ENCODE measurements around the gene RANBP3.
"Not testable (repeated sequence)": the region's sequence is repeated elsewhere in the genome, so short reads cannot be mapped to it uniquely, and the experiment has no call there.

The RANBP3 gene

DNA sequence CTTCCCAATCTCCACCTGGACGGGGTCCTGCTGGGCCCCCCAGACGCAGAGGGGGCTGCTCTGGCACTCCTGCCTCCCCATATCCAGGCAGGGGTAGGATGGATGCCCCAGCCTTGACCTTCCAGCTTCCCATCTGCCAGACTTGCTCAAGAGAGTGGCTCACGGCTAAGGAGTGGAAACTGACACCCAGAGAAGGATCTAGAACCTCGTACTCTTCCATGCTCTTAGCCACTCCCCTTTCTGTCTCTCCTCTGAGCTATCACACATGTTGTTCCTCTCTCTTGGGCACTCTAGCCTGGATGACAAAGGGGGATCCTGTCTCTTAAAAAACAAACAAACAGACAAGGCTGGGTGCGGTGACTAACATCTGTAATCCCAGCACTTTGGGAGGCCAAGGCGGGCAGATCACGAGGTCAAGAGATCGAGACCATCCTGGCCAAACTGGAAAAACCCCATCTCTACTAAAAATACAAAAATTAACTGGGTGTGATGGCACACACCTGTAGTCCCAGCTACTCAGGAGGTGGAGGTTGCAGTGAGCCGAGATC lies 95.4 kb downstream of the RANBP3 start:
- no peak for DNase-seq (ENCODE audit: low spot score)

DNA sequence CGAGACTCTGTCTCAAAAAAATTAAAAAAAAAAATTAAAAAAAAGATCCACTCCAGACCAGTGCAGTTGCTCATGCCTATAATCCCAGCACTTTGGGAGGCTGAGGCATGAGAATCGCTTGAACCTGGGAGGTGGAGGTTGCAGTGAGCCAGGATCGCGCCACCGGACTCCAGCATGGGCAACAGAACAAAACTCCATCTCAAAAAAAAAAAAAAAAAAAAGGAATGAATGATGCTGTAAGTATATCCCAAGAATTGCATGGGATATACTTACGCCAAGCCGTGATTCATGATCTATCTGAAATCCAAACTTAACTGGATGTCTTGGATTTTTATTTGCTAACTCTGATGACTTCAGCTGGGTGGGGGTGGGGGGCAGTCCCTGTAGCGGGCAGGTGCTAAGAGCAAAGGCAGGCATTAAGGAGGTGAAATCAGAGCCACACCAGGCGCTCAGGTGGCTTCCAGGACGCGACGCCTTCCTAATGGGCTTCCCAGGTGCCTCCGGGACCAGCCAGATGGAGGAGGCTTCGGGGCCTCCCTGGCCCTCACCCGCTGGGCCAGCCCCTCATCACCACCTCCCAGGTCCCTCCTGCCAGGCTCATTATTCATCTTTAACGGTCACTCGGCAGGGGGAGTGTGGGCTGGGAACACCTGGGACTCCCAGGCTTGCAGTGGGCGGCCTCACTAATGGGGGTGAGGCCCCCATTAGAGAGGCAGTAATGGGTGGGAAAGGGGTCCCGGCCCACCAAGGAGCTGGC lies 96.2 kb downstream of the RANBP3 start:
- no peak for DNase-seq (ENCODE audit: low spot score)

DNA sequence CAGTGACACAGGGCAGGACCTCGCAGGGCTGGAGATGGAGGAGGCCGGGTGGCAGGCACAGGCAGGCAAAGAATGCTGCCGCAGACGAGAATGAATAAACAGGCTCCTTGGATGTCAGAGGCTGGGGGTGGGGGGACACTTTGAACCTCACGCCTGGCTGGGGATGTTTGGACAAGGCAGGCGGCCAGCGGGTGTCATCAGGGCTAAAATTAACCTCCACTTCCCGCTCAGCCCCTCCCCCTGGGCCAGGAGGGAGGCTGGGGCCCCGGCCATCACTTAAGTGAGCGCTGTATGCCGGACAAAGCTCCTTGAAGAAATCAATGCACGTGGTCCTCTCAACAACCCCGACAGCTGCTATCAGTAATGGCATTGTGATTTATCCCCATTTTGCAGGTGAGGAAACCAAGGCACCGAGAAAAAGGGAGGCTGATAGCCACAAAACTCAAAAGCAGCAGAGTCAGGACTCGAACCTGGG lies 97.3 kb downstream of the RANBP3 start:
- no peak for DNase-seq (ENCODE audit: low spot score)

DNA sequence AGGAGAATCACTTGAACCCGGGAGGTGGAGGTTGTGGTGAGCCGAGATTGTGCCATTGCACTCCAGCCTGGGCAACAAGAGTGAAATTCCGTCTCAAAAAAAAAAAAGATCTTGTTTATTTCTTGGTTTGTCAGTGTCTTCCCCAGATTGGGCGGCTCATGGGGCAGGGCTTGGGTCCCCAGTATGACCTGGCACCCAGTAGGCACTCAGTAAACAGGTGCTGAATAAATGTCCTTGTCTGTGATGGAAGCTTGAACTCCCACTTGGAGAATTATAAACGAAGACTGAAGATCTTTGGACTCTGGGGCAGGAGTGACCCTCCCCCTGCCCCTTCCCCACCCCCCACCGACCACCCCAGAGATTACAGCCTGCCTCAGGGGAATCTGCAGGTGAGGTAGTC lies 97.7 kb downstream of the RANBP3 start:
- DNase-seq (ENCODE audit: low spot score): no peak

DNA sequence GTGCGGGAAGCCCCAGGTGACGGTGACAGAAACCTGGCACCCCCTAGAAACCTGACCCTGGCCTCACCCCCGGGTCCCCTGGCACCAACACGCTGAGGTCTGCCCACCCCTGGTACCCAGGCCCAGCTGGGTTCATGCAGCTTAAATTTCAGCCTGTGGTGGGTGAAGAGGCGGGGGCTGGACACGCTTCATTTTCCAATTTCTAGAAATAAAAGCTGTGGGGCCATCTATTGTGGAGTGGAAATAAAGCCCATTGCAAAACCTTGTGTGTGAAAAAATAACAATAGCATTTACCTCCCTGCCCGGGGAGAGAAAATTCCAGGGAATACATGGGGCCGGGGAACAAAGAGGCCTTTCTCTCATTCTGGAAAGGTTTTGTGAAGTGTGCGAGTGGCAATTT lies 100.1 kb downstream of the RANBP3 start:
- no peak for DNase-seq (ENCODE audit: low spot score)

DNA sequence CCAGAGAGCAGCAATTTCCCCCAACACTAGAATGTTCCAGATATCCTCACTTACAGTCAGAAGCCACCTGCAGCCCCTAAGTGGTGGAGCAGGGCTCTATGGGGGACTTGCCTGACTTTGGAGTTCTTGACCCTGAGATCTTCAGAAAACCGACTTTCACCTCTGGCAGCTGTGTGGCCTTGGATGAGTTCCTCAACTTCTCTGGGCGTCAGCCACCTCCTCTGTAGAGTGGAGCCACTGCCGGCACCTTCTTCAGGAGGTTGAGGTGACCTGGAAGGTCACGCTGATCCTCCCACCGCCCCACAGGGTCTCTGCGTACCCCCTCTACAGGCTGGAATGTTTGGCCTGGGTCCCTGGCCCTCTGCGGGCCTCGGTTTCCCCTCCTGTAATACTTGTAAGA lies 100.5 kb downstream of the RANBP3 start:
- DNase-seq (ENCODE audit: low spot score): no peak

DNA sequence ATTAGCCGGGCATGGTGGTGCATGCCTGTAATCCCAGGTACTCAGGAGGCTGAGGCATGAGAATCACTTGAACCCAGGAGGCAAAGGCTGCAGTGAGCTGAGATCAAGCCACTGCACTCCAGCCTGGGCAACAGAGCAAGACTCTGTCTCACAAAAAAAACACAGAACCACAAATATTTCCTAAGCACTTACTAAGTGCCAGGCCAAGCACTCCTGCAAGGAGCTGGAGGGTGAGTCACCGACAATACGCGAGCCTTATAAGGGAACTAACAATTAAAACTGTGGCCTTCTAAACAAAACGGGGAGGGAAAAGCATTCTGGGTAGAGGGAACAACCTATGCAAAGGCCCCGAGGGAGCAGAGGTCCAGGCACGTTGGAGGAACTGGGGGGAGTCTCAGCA lies 103.4 kb downstream of the RANBP3 start:
- not testable (repeated sequence) for DNase-seq (ENCODE audit: low spot score)

DNA sequence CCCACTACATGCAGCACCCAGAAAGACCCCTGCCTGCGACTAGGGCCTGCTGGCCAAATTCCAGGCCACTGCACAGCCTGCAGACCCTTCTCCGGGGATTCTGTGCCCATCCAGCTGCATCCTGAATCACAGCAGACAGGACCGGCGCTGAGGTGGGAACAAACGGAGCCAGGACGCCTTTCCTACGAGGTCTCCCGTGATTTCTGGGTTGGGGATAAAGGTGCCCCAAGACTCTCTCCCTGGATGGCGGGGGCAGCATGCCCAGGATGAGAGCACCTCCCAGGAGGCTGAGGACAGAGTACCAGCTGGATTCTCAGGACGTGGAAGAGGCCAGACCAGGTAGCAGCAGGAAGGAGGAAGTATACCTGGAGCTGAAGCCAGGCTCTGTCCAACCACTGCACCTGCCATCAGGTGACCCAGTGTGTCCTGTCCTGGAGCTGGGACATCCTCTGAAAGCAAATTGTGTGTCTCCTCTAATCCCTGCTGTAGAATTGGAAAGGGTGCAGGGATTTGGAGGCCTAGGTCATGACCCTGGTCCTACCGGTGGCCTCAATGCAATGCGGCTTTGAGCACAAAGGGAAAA lies 104.2 kb downstream of the RANBP3 start:
- DNase-seq (ENCODE audit: low spot score): no peak

DNA sequence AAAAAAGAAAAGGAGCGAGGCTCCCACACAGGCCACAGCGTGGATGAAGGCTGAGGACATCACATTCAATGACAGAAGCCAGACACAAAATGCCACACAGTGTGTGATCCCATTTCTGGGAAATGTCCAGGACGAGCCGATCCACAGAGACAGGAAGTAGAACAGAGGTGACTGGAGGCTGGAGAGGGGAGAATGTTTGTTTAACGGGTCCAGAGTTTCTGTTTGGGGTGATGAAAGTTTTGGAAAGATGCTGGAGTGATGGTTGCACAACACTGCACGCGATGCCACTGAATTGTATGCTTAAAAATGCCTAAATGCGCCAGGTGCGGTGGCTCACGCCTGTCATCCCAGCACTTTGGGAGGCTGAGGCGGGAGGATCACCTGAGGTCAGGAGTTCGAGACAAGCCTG lies 107.0 kb downstream of the RANBP3 start:
- DNase-seq (ENCODE audit: low spot score): no peak

DNA sequence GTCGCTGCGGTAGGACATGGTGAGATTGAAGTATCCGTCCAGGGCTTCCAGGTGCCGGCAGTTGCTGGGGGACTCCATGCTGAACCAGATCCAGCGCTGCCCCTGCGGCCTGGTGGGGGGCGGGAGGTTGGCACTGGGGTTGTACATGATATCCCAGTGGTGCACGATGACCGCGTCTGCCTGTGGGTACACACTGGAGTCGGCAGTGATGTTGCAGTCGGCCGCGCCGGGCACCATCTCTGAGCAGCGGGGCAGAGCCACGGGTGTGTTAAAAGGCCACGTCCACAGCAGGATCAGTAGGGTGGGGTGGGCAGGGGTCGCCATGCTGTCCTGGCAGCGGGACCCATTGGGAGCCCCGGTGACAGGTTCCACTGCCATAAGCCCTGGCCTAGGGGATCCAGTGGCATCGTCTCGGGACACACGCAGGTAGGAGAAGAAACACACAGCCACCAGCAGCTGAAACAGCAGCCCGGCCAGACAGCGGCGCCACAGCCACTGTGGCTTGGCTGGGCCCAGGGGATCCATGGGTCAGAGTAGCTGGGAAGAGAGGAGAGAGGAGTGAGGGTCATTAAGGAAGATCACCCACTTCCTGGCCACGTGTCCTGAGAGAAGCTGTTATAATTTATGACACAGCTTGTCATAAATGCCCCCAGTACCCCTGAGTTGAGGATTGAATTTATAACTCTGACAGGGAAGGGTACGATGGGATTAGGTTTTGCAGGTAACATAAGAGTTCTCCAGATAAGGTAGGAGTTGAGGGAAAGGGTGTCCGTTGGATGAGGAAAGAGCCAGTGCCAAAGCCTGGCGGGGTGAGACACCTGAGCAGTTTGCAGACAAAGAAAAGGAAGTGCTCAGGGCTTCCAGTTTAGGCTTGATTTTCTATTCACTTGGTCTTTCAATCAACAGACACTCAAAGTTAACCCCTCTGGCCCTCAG lies 110.5 kb downstream of the RANBP3 start:
- no peak for DNase-seq (ENCODE audit: low spot score)

Data from Ammon's horn (tissue), 1 donor.